IPS DF 19.7 (cell line): Measurements from ENCODE around the gene CAMLG.
"Not testable (repeated sequence)": the region's sequence is repeated elsewhere in the genome, so short reads cannot be mapped to it uniquely, and the experiment has no call there.

Experiments
- DNase-seq: peaks from one replicate; pipeline ENCODE4 v3.0.0-alpha.2; 2013; ENCODE audit warnings: low read depth, low spot score

Gene CAMLG

GRCh38 chr5:134738133-134738962 is at the start of gene CAMLG:
CAMLG (plus strand) TSS chr5:134738548; CDS start chr5:134738621, 73 bp downstream.
- DNase-seq = peak; percentile 90

GRCh38 chr5:134690144-134690543 is 48.2 kb upstream of the CAMLG start:
- not testable (repeated sequence) for DNase-seq

GRCh38 chr5:134692722-134693121 is 45.6 kb upstream of the CAMLG start:
- DNase-seq = no peak

GRCh38 chr5:134708301-134708700 is 30.0 kb upstream of the CAMLG start:
- DNase-seq = no peak

GRCh38 chr5:134714120-134714519 is 24.2 kb upstream of the CAMLG start:
- DNase-seq = peak; percentile 2

- no peak for DNase-seq
Observed at GRCh38 chr5:134714541-134714940, 23.8 kb upstream of the CAMLG start.

GRCh38 chr5:134715466-134715865 is 22.9 kb upstream of the CAMLG start:
- not testable (repeated sequence) for DNase-seq

- no peak for DNase-seq
Observed at GRCh38 chr5:134724872-134725271, 13.5 kb upstream of the CAMLG start.

- DNase-seq = no peak
Observed at GRCh38 chr5:134732819-134733218, 5.5 kb upstream of the CAMLG start.

- DNase-seq = no peak
Observed at GRCh38 chr5:134735243-134735642, 3.1 kb upstream of the CAMLG start.

GRCh38 chr5:134736173-134736812 is 2.1 kb upstream of the CAMLG start:
- no peak for DNase-seq

- DNase-seq = no peak
Observed at GRCh38 chr5:134738963-134739661, 764 bp downstream of the CAMLG start.

- no peak for DNase-seq
Observed at GRCh38 chr5:134741052-134741451, 2.7 kb downstream of the CAMLG start.

- no peak for DNase-seq
Observed at GRCh38 chr5:134742134-134742533, 3.8 kb downstream of the CAMLG start.

- no peak for DNase-seq
Observed at GRCh38 chr5:134749415-134749814, 11.1 kb downstream of the CAMLG start.

- DNase-seq = no peak
Observed at GRCh38 chr5:134758176-134758503, 19.8 kb downstream of the CAMLG start.

GRCh38 chr5:134758504-134759341 is 20.4 kb downstream of the CAMLG start, which contains the start of gene DDX46:
DDX46 (plus strand) TSS chr5:134758779; CDS start chr5:134758939, 160 bp downstream.
- no peak for DNase-seq

GRCh38 chr5:134767528-134768291 is 29.4 kb downstream of the CAMLG start:
- not testable (repeated sequence) for DNase-seq

GRCh38 chr5:134769206-134769605 is 30.9 kb downstream of the CAMLG start:
- no peak for DNase-seq

GRCh38 chr5:134772461-134773125 is 34.2 kb downstream of the CAMLG start:
- DNase-seq = no peak
